Ishikawa (cell line): Measurements from ENCODE around the gene DIP2C.

Source experiments
- CEBPB ChIP-seq: IDR thresholded peaks from 2 replicates; pipeline ENCODE4 v1.6.1; 2012
- CREB1 ChIP-seq: IDR thresholded peaks from 2 replicates; pipeline ENCODE4 v1.6.1; 2012; ENCODE audit warnings: low read depth
- EGR1 ChIP-seq: IDR thresholded peaks from 2 replicates; pipeline ENCODE4 v1.6.1; 2012
- EP300 ChIP-seq: IDR thresholded peaks from 2 replicates; pipeline ENCODE4 v1.6.1; 2012; ENCODE audit warnings: borderline replicate concordance
- FOXM1 ChIP-seq: IDR thresholded peaks from 2 replicates; pipeline ENCODE4 v1.6.1; 2012; ENCODE audit warnings: low read depth, borderline replicate concordance
- MAX ChIP-seq: IDR thresholded peaks from 2 replicates; pipeline ENCODE4 v1.6.1; 2012
- RAD21 ChIP-seq: IDR thresholded peaks from 2 replicates; pipeline ENCODE4 v1.6.1; 2012; ENCODE audit warnings: low read depth
- TAF1 ChIP-seq: IDR thresholded peaks from 2 replicates; pipeline ENCODE4 v1.6.1; 2012; ENCODE audit warnings: low read depth, mild to moderate bottlenecking
- USF1 ChIP-seq: IDR thresholded peaks from 2 replicates; pipeline ENCODE4 v1.6.1; 2012
- YY1 ChIP-seq: IDR thresholded peaks from 2 replicates; pipeline ENCODE4 v1.6.1; 2012; ENCODE audit warnings: low read depth
- ZBTB7A ChIP-seq: IDR thresholded peaks from 2 replicates; pipeline ENCODE4 v1.6.1; 2012; ENCODE audit warnings: low read depth

GRCh38 chr10:299969-300368 lies 389.5 kb downstream of the DIP2C start:
- TF ChIP-seq CEBPB (no peak), YY1 (no peak), EGR1 (no peak), RAD21 (no peak), EP300 (no peak), USF1 (no peak), TAF1 (no peak), CREB1 (no peak), FOXM1 (no peak), MAX (no peak), ZBTB7A (no peak)
